HG02798 (cell line): ENCODE data around the gene MAST4.
"Not testable (repeated sequence)": the region's sequence is repeated elsewhere in the genome, so short reads cannot be mapped to it uniquely, and the experiment has no call there.

Experiments used
- ATAC-seq: cut with Tn5 transposase; IDR thresholded peaks from one replicate; pipeline ENCODE4 v1.9.1; 2021; ENCODE audit warnings: mild to moderate bottlenecking; ENCODE audit not compliant: unreplicated experiment, poor library complexity

The MAST4 gene

GRCh38 chr5:66689522-66690220 lies 93.5 kb downstream of the MAST4 start:
- no peak for ATAC-seq

- ATAC-seq = no peak
Observed at GRCh38 chr5:66694036-66694435, 97.8 kb downstream of the MAST4 start.

GRCh38 chr5:66695840-66696239 lies 99.6 kb downstream of the MAST4 start:
- ATAC-seq = not testable (repeated sequence)

- ATAC-seq = no peak
Observed at GRCh38 chr5:66697796-66698564, 101.8 kb downstream of the MAST4 start.

GRCh38 chr5:66701244-66701643 lies 105.1 kb downstream of the MAST4 start:
- ATAC-seq = peak; percentile 82

GRCh38 chr5:66702426-66702825 lies 106.2 kb downstream of the MAST4 start:
- no peak for ATAC-seq

GRCh38 chr5:66704790-66705425 lies 108.7 kb downstream of the MAST4 start:
- no peak for ATAC-seq

GRCh38 chr5:66708368-66708767 lies 112.2 kb downstream of the MAST4 start:
- ATAC-seq = no peak

GRCh38 chr5:66710557-66711088 lies 114.4 kb downstream of the MAST4 start:
- no peak for ATAC-seq

- peak; percentile 46 for ATAC-seq
Observed at GRCh38 chr5:66713998-66714397, 117.8 kb downstream of the MAST4 start.

- ATAC-seq = no peak
Observed at GRCh38 chr5:66717455-66718373, 121.5 kb downstream of the MAST4 start.

GRCh38 chr5:66718374-66719002 lies 122.3 kb downstream of the MAST4 start:
- no peak for ATAC-seq

GRCh38 chr5:66720780-66721179 lies 124.6 kb downstream of the MAST4 start:
- ATAC-seq = no peak

GRCh38 chr5:66722686-66723085 lies 126.5 kb downstream of the MAST4 start:
- ATAC-seq = no peak

- ATAC-seq = no peak
Observed at GRCh38 chr5:66724349-66725139, 128.4 kb downstream of the MAST4 start.

GRCh38 chr5:66727630-66728029 lies 131.4 kb downstream of the MAST4 start:
- ATAC-seq = no peak

- no peak for ATAC-seq
Observed at GRCh38 chr5:66728049-66728448, 131.9 kb downstream of the MAST4 start.

- no peak for ATAC-seq
Observed at GRCh38 chr5:66737096-66737495, 140.9 kb downstream of the MAST4 start.

- ATAC-seq = no peak
Observed at GRCh38 chr5:66738136-66738535, 141.9 kb downstream of the MAST4 start.
